HT1080 (cell line): ENCODE measurements around the gene PRKX. TPM values are rescaled to one million over a fixed set of nuclear protein-coding genes. Genes with fewer than 3 reads are reported as not detected.
"Not testable (repeated sequence)": the region's sequence is repeated elsewhere in the genome, so short reads cannot be mapped to it uniquely, and the experiment has no call there.

Experiments used
- DNase-seq: peaks from one replicate; pipeline ENCODE4 v3.0.0-alpha.2; 2015; ENCODE audit warnings: low read depth
- total RNA-seq: library from RNA; depleted of rRNA; stranded (reverse); fragments of >200 nt; shearing (Covaris generic); gene quantifications from 2 replicates; pipeline ENCODE4 v1.2.3, GENCODE V29; 2014

The PRKX gene
- total RNA-seq, 1 experiment from 2014 or later: 20.0 TPM

DNA sequence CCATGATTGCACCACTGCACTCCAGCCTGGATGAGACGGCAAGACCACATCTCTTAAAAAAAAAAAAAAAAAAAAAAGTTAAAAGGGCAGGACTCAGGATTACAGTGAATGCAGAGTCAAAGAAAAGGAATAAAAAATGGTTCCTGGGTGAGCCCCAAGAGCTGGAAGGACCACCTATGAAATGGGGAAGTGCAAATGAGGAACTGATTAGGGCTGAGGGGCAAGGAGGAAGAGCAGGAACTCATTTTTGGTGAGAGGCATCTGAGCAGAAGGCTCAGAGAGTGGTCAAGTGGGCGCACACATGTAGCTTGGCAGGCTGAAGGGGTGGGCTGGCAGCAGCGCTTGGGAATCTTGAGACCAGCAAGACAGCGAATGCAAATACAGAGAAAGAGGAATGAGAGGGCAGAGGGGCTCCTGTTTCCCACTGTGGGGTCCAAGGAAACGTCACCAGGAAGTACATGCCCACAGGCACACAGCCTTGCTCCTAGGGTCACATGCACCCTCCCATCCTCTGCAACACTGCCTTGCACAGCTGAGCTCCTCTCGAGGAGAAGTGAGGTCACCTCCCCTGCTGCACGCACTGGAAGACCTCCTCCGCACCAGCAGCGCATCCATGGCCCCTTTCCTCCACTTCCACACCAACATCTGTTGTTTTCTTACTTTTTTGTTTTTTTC is 49.7 kb downstream of the PRKX start:
- DNase-seq: not testable (repeated sequence)

DNA sequence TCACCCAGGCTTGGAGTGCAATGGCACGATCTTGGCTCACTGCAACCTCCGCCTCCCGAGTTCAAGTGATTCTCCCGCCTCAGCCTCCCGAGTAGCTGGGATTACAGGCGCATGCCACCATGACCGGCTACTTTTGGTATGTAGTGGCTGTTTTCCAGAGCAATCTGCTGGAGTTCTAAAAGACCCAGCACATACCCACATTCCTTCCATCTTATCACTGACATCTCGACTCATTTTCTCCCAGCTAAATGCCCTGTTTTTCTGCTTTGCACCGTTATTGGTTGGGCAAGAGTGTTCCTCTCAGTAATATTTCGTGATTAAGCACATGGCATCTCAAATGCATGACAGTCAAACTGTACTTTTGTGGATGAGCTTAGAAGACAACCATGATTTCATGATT is 53.7 kb downstream of the PRKX start:
- DNase-seq: no peak

- DNase-seq: no peak
Measured at GRCh38 chrX:3655181-3655580, 58.3 kb downstream of the PRKX start.

DNA sequence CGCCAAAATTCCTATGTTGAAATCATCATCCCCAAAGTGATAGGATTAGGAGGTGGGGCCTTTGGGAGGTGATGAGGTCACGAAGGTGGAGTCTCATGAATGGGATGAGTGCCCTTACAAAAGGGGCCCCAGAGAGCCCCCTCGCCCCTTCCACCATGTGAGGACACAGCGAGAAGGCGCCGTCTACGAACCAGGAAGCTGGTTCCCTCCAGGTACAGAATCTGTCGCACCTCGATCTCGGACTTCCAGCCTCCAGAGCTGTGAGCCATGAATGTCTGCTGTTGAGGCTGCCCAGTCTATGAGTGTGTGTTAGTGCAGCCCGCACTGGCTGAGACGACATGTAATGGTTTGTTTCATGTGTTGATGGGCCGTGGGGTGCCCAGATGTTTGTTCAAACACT is 60.3 kb downstream of the PRKX start:
- no peak for DNase-seq

GRCh38 chrX:3651277-3651676 is 62.2 kb downstream of the PRKX start:
- no peak for DNase-seq

DNA sequence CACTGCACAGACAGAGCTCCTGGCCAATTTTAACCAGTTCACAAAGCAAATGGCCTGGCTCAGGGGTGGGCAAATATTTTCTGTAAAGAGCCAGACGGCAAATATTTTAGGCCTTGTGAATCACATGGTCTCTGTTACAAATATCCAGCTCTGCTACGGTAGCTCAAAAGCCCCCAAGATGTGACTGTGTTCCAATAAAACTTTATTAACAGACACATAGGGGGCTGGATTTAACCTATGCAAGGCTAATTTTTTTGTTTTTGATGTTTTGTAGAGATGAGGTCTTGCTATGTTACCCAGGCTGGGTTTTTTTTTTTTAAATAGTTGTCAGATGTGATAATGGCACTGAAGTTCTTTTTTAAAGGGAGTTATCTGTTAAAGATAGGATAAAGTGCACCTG is 65.4 kb downstream of the PRKX start:
- DNase-seq: no peak

GRCh38 chrX:3639858-3640631 is 73.4 kb downstream of the PRKX start:
- not testable (repeated sequence) for DNase-seq

DNA sequence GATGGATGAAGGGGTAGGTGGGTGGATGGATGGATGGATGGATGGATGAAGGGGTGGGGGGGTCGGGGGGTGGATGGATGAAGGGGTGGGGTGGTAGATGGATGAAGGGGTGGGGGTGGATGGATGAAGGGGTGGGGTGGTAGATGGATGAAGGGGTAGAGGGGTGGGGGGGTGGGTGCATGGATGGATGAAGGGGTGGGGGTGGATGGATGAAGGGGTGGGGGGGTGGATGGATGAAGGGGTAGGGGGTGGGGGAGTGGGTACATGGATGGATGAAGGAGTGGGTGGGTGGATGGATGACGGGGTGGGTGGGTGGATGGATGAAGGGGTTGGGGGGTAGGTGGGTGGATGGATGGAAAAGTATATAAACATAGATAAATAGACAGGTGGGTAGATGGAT is 74.2 kb downstream of the PRKX start:
- no peak for DNase-seq

- DNase-seq: no peak
Measured at GRCh38 chrX:3638280-3638873, 75.1 kb downstream of the PRKX start.

DNA sequence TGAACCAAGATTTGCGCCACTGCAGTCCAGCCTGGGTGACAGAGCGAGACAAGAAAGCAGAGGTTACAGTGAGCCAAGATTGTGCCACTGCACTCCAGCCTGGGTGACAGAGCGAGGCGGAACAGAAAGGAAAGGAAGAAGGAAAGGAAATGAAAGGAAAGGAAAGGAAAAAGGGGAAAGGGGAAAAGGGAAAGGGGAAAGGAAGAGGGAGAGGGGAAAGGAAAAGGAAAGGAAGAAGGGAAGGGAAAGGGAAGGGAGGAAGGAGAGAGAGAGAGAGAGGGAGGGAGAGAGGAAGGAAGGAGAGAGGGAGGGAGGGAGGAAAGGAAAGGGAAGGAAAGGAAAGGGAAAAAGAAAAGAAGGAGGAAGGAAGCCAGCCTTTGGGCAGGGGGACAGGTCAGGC is 76.6 kb downstream of the PRKX start:
- no peak for DNase-seq

DNA sequence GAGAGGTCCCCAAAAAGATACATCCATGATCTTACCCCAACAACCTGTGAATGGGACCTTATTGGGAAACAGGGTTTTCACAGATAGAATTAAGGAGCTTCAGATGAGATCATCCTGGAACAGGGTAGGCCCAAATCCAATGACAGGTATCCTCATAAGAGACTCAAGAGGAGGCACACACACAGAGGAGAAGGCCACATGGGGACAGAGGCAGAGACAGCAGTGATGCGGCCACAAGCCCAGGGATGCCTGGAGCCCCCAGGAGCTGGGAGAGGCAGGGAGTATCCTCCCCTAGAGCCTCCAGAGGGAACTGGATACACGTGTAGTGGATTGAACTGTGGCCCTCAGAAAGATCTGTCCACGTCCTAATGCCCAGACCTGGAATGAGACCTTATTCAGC is 82.3 kb downstream of the PRKX start:
- DNase-seq: no peak

DNA sequence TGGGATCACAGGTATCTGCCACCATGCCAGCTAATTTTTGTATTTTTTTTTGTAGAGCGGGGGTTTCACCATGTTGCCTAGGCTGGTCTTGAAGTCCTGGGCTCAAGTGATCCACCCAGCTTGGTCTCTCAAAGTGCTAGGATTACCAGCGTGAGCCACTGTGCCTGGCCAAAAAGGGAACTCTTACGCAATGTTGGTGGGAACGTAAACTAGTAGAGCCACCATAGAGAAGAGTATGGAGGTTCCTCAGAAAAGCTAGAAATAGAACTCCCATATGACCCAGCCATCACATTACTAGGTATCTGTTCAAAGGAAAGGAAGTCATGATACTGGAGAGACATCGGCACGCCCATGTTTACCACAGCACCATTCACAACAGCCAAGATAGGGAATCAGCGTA is 85.9 kb downstream of the PRKX start:
- DNase-seq: no peak

DNA sequence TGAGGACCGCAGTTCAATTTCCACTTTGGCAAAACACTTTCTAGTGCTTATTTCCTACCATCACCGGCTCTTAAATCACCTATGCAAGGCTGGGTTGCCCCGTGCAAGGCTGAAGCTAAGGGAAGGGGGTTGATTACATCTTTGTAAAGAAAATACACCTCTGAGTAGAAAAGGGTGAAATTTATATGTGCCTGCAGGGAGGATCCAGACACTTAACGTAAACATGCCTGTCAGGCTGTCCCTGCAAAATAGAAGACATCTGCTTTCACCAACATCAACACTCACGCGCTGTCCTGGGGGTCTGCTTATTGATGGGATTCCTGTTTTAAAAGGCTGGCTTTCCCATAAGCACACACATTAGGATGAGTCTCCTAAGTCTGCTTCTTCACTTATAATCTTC is 92.0 kb downstream of the PRKX start:
- no peak for DNase-seq

DNA sequence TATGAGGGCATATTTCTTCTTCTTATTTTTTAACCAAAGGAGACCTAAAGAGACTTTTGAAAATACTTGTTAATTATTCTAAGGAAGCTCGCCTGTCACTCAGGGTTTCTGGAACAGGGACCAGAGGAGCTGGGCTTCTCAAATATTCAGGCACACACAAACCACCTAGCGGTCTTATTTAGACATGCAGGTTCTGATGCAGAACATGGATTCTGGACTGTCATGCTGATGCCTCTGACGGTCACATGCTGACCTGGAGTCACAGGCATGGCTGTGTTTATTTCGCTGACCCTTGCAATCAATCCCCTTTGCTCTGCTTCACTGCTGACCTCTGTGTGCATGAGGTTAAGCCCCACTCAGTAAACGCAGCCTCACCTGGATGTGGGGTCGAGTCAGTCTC is 101.7 kb downstream of the PRKX start:
- not testable (repeated sequence) for DNase-seq

DNA sequence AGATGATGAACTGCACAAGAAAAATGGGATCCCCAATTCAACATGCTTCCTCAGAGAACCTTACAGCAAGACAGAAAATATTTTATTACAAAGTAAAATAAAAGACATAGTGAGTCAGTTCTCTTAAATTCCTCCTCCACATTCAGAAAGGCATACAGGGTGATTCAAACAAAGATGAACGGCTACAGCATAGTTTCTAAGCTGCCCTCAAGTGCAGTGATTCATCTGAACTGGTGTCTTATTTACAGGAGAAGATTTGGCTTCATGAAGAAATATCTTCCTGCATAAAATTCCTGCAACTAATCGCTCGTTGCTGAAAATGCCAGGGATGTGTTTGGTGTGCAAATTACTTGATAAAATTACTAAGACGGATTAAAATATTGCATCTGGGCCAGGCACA is 103.6 kb downstream of the PRKX start:
- DNase-seq: peak; percentile 21

GRCh38 chrX:3603026-3603661 is 110.3 kb downstream of the PRKX start:
- no peak for DNase-seq

DNA sequence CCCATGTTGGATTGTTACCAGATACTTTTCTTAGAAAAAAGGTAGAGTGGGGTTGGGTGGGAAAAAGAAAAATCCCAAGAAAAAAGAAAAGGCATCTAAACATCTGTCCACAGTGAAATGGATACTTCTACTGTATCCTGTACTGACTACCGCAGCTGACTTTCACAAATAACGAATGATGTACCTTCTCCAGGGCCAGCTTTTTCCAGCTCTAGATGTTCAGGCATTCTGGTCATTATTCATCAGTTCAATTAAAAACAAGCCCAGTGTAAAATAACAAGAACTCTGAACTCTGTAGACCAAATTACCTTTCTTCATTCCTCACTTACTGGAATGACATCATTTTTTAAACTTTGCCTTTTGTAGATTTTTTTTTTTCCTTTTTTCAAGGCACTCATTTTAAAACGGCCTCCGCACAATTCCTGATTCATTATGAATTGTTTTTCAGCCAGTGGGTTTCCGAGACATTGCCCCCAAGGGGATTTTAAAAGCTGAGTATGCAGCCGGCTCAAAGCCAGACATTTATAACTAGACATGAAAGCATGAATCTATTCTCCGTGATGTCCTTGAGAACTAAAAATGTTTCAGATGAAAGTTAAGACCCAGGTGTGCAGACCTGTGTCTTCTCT is 113.5 kb downstream of the PRKX start:
- DNase-seq: no peak

DNA sequence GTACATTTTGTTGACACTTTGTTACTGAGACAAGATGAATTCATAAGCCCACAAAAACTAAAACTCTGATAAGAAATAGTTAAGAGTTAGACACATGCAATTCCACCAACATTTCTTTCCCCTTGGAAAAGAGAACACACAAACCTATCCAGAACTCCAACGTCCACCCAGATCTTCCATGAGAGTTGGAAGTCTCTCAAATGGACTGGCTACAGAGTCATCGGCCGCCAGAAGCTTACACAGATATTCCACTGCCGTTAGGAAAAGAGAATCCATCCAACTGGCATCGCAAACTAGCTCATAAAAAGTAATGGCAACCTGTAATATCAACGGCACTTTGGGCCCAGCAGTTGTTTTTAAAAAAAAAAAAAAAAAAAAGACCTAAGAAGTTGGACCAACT is 114.7 kb downstream of the PRKX start:
- no peak for DNase-seq

DNA sequence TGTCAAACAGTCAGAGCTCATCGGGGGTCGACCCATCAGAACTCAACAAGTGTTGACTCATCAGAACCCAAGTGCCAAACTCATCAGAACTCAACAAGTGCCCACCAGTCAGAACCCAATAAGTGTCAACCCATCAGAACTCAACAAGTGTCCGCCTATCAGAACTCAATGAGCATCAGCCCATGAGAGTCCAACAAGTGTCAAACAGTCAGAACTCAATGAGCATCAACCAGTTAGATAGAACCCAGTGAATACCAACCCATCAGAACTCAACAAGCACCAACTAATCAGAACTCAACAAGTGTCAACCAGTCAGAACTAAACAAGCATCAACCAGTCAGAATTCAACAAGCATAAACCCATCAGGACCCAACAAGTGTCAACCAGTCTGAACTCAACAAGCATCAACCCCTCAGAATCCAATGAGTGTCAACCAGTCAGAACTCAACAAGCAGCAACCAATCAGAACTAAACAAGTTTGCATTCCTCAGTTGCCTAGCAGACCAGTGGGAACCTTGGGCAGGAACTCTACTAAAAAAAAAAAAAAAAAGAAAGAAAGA is 115.3 kb downstream of the PRKX start:
- no peak for DNase-seq

DNA sequence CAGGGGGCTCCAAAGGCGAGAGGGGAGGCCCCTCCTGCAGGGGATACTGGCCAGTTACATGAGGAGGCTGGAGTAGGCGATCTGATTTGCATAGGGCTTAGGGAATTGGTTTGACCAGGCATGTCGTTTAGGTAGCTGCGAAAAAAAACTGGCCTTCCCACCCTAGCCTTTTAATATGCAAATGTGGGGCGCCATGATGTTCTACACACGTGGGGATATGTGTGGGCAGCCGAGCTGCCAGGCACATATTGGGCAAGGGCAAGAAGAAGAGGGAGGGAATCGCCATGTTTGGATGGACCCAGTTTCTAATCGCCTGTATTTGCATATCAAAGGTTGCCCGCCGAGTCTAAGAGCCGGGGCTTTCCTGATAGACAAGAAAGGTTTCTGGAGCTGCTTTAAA is 121.3 kb downstream of the PRKX start:
- no peak for DNase-seq

DNA sequence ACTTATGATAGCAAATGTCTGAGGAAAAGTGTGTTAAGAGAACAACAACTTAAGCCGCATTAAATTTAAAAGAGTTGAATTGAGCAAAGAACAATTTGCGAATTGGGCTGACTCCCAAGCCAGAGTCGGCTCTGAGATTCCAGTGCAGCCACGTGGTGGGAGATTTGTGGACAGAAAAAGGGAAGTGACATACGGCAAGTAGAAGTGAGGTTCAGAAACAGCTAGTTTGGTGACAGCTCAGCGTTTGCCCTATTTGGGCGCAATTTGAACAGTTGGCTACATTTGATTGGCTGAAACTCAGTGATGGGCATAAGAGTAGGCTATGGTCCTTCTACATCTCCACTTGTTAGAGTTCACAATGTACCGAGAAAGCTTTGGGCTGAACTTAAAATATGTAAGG is 124.0 kb downstream of the PRKX start:
- no peak for DNase-seq
